Type B pancreatic cell (in vitro differentiated cells): ENCODE results near the gene ITGB3. TPM values are rescaled to one million over a fixed set of nuclear protein-coding genes. Genes with fewer than 3 reads are reported as not detected.
"Not testable (repeated sequence)": the region's sequence is repeated elsewhere in the genome, so short reads cannot be mapped to it uniquely, and the experiment has no call there.

Experiments
- DNase-seq: peaks from one replicate; pipeline ENCODE4 v3.0.0; 2021; ENCODE audit warnings: mixed read lengths; ENCODE audit not compliant: unreplicated experiment; ENCODE audit errors: extremely low spot score
- H3K27ac Mint-ChIP-seq: 2 replicates; pipeline ENCODE4 v1.8.0; 2021; ENCODE audit warnings: mild to moderate bottlenecking, mixed read lengths
- H3K27me3 Mint-ChIP-seq: 2 replicates; pipeline ENCODE4 v1.8.0; 2021; ENCODE audit warnings: mixed read lengths
- H3K36me3 Mint-ChIP-seq: 2 replicates; pipeline ENCODE4 v1.8.0; 2021; ENCODE audit warnings: mixed read lengths
- H3K4me1 Mint-ChIP-seq: one replicate; pipeline ENCODE4 v1.8.0; 2021; ENCODE audit warnings: mixed read lengths; ENCODE audit not compliant: unreplicated experiment
- H3K4me3 Mint-ChIP-seq: 2 replicates; pipeline ENCODE4 v1.8.0; 2021; ENCODE audit warnings: mild to moderate bottlenecking, mixed read lengths
- H3K9me3 Mint-ChIP-seq: 2 replicates; pipeline ENCODE4 v1.8.0; 2021; ENCODE audit warnings: mixed read lengths
- CTCF ChIP-seq: fragments of 200-600 bp; sonication (generic); conservative IDR thresholded peaks from 2 replicates; pipeline ENCODE4 v1.5.0; 2021; ENCODE audit warnings: antibody characterized with exemption, mild to moderate bottlenecking
- total RNA-seq: library from RNA; stranded (reverse); gene quantifications from 2 replicates; pipeline ENCODE4 v1.2.1, GENCODE V29; 2021; ENCODE audit warnings: low replicate concordance

Gene ITGB3
- total RNA-seq, 1 donor from 2014 or later, result 1.6 TPM

GRCh38 chr17:47223460-47223859 is 30.2 kb upstream of the ITGB3 start:
- Mint-ChIP-seq H3K27ac (no peak overlapping the region), H3K36me3 (peaks cover 4% of the 10 kb centered on the region)
- DNase-seq, result no peak

GRCh38 chr17:47224077-47224476 is 29.6 kb upstream of the ITGB3 start:
- not testable (repeated sequence) for H3K36me3 Mint-ChIP-seq, H3K4me1 Mint-ChIP-seq, H3K27ac Mint-ChIP-seq, DNase-seq, H3K4me3 Mint-ChIP-seq, H3K27me3 Mint-ChIP-seq, H3K9me3 Mint-ChIP-seq

More at GRCh38 chr17:47223460-47223859, 30.2 kb upstream of the ITGB3 start:
- H3K4me1 Mint-ChIP-seq, result peaks cover 7% of the 10 kb centered on the region
- TF ChIP-seq CTCF, result no peak
- no peaks in the 10 kb centered on the region for H3K9me3 Mint-ChIP-seq
- peaks cover 3% of the 10 kb centered on the region for H3K27me3 Mint-ChIP-seq
- no peak overlapping the region for H3K4me3 Mint-ChIP-seq

- Mint-ChIP-seq H3K27ac (no peak overlapping the region), H3K4me3 (no peak overlapping the region), H3K27me3 (peaks cover 7% of the 10 kb centered on the region), H3K4me1 (peaks cover 15% of the 10 kb centered on the region), H3K36me3 (peaks cover 4% of the 10 kb centered on the region), H3K9me3 (no peaks in the 10 kb centered on the region)
- no peak for TF ChIP-seq CTCF
- no peak for DNase-seq
Observed at GRCh38 chr17:47224966-47225365, 28.7 kb upstream of the ITGB3 start.

GRCh38 chr17:47225436-47225858 is 28.2 kb upstream of the ITGB3 start:
- H3K4me1 Mint-ChIP-seq, result peaks cover 15% of the 10 kb centered on the region
- peaks cover 12% of the 10 kb centered on the region for H3K27me3 Mint-ChIP-seq
- no peaks in the 10 kb centered on the region for H3K9me3 Mint-ChIP-seq
- no peak overlapping the region for H3K4me3 Mint-ChIP-seq
- no peak for DNase-seq
- H3K27ac Mint-ChIP-seq, result no peak overlapping the region
- no peak for TF ChIP-seq CTCF
- peaks cover 4% of the 10 kb centered on the region for H3K36me3 Mint-ChIP-seq

- Mint-ChIP-seq H3K27ac (no peak overlapping the region), H3K9me3 (no peaks in the 10 kb centered on the region), H3K4me1 (peaks cover 16% of the 10 kb centered on the region), H3K36me3 (peaks cover 4% of the 10 kb centered on the region), H3K27me3 (peaks cover 16% of the 10 kb centered on the region), H3K4me3 (no peak overlapping the region)
- no peak for DNase-seq
- no peak for TF ChIP-seq CTCF
Observed at GRCh38 chr17:47225911-47226688, 27.5 kb upstream of the ITGB3 start.

GRCh38 chr17:47227862-47228261 is 25.8 kb upstream of the ITGB3 start:
- Mint-ChIP-seq H3K27me3 (peaks cover 13% of the 10 kb centered on the region), H3K36me3 (peaks cover 4% of the 10 kb centered on the region), H3K27ac (no peak overlapping the region)

More at GRCh38 chr17:47227862-47228261, 25.8 kb upstream of the ITGB3 start:
- TF ChIP-seq CTCF, result no peak
- Mint-ChIP-seq H3K4me1 (peaks cover 16% of the 10 kb centered on the region), H3K9me3 (no peaks in the 10 kb centered on the region), H3K4me3 (no peak overlapping the region)
- no peak for DNase-seq
